K562 (cell line): ENCODE results near the gene RYR1. TPM values are rescaled to one million over a fixed set of nuclear protein-coding genes. Genes with fewer than 3 reads are reported as not detected.

Source experiments
- CHD4 ChIP-seq: fragments of 200-600 bp; sonication (generic); IDR thresholded peaks from 3 replicates; pipeline ENCODE4 v1.6.1; 2012; ENCODE audit warnings: low read depth, mild to moderate bottlenecking, mixed read lengths, low read length, inconsistent platforms; ENCODE audit not compliant: insufficient read depth, insufficient replicate concordance, poor library complexity, severe bottlenecking
- ETS1 ChIP-seq: conservative IDR thresholded peaks from 2 replicates; pipeline ENCODE4 v1.6.1; 2011; ENCODE audit warnings: low read depth, mild to moderate bottlenecking, low read length; ENCODE audit not compliant: control insufficient read depth
- EWSR1 ChIP-seq: fragments of 450-650 bp; IDR thresholded peaks from 2 replicates; pipeline ENCODE4 v1.6.1; 2018; ENCODE audit warnings: borderline replicate concordance, mild to moderate bottlenecking, low read depth, moderate library complexity; ENCODE audit not compliant: partially characterized antibody
- HDAC6 ChIP-seq: IDR thresholded peaks from 2 replicates; pipeline ENCODE4 v1.6.1; 2012; ENCODE audit warnings: low read depth, mild to moderate bottlenecking, control low read depth, inconsistent platforms, low read length, moderate library complexity
- ID3 ChIP-seq, 2 experiments: fragments of 250-450 bp in 1 of 2; fragments of 450-650 bp in 1 of 2; sonication (Bioruptor Pico) in 1 of 2; IDR thresholded peaks; 2 replicates each; pipeline versions ENCODE4 v1.6.1 to v1.8.0; 2016 to 2021; ENCODE audit warnings: mild to moderate bottlenecking in 2 of 2, moderate library complexity in 2 of 2, missing compliant biosample characterization in 1 of 2, missing genetic modification characterization in 1 of 2
- KHSRP ChIP-seq: fragments of 450-650 bp; IDR thresholded peaks from 2 replicates; pipeline ENCODE4 v1.6.1; 2017
- MED1 ChIP-seq: sonication (generic); formaldehyde crosslinking; IDR thresholded peaks from 2 replicates; pipeline ENCODE4 v1.8.1; 2023; ENCODE audit warnings: missing genetic modification reagents, borderline replicate concordance
- RERE ChIP-seq: sonication (generic); formaldehyde crosslinking; IDR thresholded peaks from 2 replicates; pipeline ENCODE4 v1.8.0; 2023; ENCODE audit warnings: missing genetic modification reagents, mild to moderate bottlenecking, borderline replicate concordance
- SIN3B ChIP-seq: fragments of 450-650 bp; IDR thresholded peaks from 2 replicates; pipeline ENCODE4 v1.6.1; 2017; ENCODE audit warnings: low read depth, mild to moderate bottlenecking, moderate library complexity
- SRSF3 ChIP-seq: fragments of 200-400 bp; formaldehyde crosslinking; IDR thresholded peaks from 2 replicates; pipeline ENCODE4 v1.6.1; 2016; ENCODE audit warnings: mild to moderate bottlenecking, low read length, moderate library complexity; ENCODE audit not compliant: insufficient read depth
- TFAP4 ChIP-seq: sonication (generic); formaldehyde crosslinking; IDR thresholded peaks from 2 replicates; pipeline ENCODE4 v1.8.0; 2022; ENCODE audit warnings: missing genetic modification reagents, mild to moderate bottlenecking, moderate library complexity, borderline replicate concordance
- ZNF592 ChIP-seq: fragments of 450-650 bp; IDR thresholded peaks from 2 replicates; pipeline ENCODE4 v1.6.1; 2017; ENCODE audit warnings: antibody characterized with exemption, mild to moderate bottlenecking
- polyA plus RNA-seq, 8 experiments: library from polyadenylated mRNA; depleted of rRNA in 4 of 8; stranded (reverse) in 5 of 8; unstranded in 3 of 8; fragments of >200 nt; fragmentation: Nextera tagmentation in 2 of 8; fragmentation: Illumina TruSeq in 1 of 8; extraction: Ambion mirVana in 2 of 8; extraction: Trizol in 1 of 8; gene quantifications; 2 replicates each; pipeline versions ENCODE4 v1.2.1 to v1.2.3, GENCODE V29; 2011 to 2014; ENCODE audit warnings: inconsistent platforms in 1 of 8, missing spikeins in 1 of 8
- total RNA-seq, 7 experiments: library from RNA; depleted of rRNA in 6 of 7; stranded (reverse); fragments of >200 nt in 6 of 7; fragmentation: Illumina TruSeq in 2 of 7; extraction: Trizol in 2 of 7; gene quantifications; 2 replicates each; pipeline versions ENCODE4 v1.2.1 to v1.2.3, GENCODE V29; 2011 to 2021; ENCODE audit warnings: low replicate concordance in 1 of 7

RYR1 gene
- total and polyA plus RNA-seq, 9 of the 15 experiments (the other 6 are each of a cell fraction or from before 2014, with no cell fraction given), result 0.11 to 7.4 (median 3.7) TPM

- TF ChIP-seq ZNF592 (no peak), HDAC6 (no peak), CHD4 (no peak), KHSRP (no peak), ETS1 (no peak), SRSF3 (no peak), SIN3B (no peak), MED1 (CRISPR knock-in tag) (no peak), RERE (no peak), EWSR1 (no peak), ID3 (CRISPR knock-in tag; IDR thresholded peaks at IDR 0.05) (no peak), ID3 (tag; IDR thresholded peaks at IDR 0.05) (no peak), TFAP4 (CRISPR knock-in tag) (peak; percentile 79)
Measured at GRCh38 chr19:38596057-38596981, 162.8 kb downstream of the RYR1 start (continued).
